Measurements from ENCODE around the gene GARIN3. TPM values are rescaled to one million over a fixed set of nuclear protein-coding genes. Genes with fewer than 3 reads are reported as not detected.
"Not testable (repeated sequence)": the region's sequence is repeated elsewhere in the genome, so short reads cannot be mapped to it uniquely, and the experiment has no call there.

GARIN3 gene
- total RNA-seq, 1 experiment from 2014 or later = not detected

GRCh38 chr5:157214415-157214814 lies 48.4 kb upstream of the GARIN3 start:
- H3K27me3 ChIP-seq (ENCODE audit: insufficient read depth, low read depth) = peaks cover 21% of the 10 kb centered on the region; the same call in 1 of the 2 replicates
- no peaks in the 10 kb centered on the region for H3K36me3 ChIP-seq (ENCODE audit: low read depth)
- no peaks in the 10 kb centered on the region for H4K20me1 ChIP-seq (ENCODE audit: insufficient read depth)
- CTCF ChIA-PET = no interaction called here
- no peaks in the 10 kb centered on the region for H3F3A ChIP-seq (ENCODE audit: insufficient read depth, low read depth)
- no peak overlapping the region for H2AFZ ChIP-seq
- no peak overlapping the region for H3K4me2 ChIP-seq
- H3K9me2 ChIP-seq (ENCODE audit: insufficient read depth) = no peaks in the 10 kb centered on the region
- BruUV-seq (replicated peaks) = no TSS peak
- POLR2A ChIA-PET (ENCODE audit: unreplicated experiment) = no interaction called here
- no peaks in the 10 kb centered on the region for H3K79me2 ChIP-seq (ENCODE audit: low read depth)
- intact Hi-C loops (cut with micrococcal nuclease; ENCODE audit: unreplicated experiment) = no loop called here
- H3K4me1 ChIP-seq (replicated peaks; ENCODE audit: insufficient read depth) = no peaks in the 10 kb centered on the region
- DNase-seq = no peak
- no peak overlapping the region for H3K27ac ChIP-seq
- H3K4me3 ChIP-seq = no peak overlapping the region
- no peaks in the 10 kb centered on the region for H3K9me3 ChIP-seq (ENCODE audit: insufficient read depth, low read depth)
- no peak for TF ChIP-seq EZH2 (IDR thresholded peaks at IDR 0.05; ENCODE audit: low read depth)
- TF ChIP-seq, protein P1, sequence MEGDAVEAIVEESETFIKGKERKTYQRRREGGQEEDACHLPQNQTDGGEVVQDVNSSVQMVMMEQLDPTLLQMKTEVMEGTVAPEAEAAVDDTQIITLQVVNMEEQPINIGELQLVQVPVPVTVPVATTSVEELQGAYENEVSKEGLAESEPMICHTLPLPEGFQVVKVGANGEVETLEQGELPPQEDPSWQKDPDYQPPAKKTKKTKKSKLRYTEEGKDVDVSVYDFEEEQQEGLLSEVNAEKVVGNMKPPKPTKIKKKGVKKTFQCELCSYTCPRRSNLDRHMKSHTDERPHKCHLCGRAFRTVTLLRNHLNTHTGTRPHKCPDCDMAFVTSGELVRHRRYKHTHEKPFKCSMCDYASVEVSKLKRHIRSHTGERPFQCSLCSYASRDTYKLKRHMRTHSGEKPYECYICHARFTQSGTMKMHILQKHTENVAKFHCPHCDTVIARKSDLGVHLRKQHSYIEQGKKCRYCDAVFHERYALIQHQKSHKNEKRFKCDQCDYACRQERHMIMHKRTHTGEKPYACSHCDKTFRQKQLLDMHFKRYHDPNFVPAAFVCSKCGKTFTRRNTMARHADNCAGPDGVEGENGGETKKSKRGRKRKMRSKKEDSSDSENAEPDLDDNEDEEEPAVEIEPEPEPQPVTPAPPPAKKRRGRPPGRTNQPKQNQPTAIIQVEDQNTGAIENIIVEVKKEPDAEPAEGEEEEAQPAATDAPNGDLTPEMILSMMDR (conservative IDR thresholded peaks at IDR 0.05) = no peak

GRCh38 chr5:157213527-157214243 lies 47.6 kb upstream of the GARIN3 start:
- TF ChIP-seq EZH2 (IDR thresholded peaks at IDR 0.05; ENCODE audit: low read depth) = no peak
- TF ChIP-seq, protein P1 (conservative IDR thresholded peaks at IDR 0.05) = no peak
- CTCF ChIA-PET = no interaction called here

DNA sequence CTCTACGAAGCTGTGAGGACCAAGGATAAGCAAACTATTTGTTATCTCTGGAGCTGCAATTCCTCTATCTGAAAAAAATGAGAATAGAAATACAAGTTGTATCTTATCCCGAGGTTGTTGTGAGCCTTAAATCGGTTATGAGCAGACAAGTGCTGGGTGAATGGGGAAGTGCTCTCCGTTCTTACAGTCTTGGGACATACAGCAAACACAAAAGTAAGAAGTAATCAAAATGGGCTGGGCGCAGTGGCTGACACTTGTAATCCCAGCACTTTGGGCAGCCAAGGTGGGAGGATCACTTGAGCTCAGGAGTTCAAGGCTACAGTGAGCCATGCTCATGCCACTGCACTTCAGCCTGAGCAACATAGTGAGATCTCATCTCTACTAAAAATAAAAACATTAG lies 46.2 kb upstream of the GARIN3 start:
- Histone ChIP-seq H3K36me3 (ENCODE audit: low read depth) (no peaks in the 10 kb centered on the region), H3K9me3 (ENCODE audit: insufficient read depth, low read depth) (no peaks in the 10 kb centered on the region), H3K27me3 (ENCODE audit: insufficient read depth, low read depth) (peaks cover 41% of the 10 kb centered on the region), H3F3A (ENCODE audit: insufficient read depth, low read depth) (no peaks in the 10 kb centered on the region), H3K27ac (no peak overlapping the region), H3K79me2 (ENCODE audit: low read depth) (no peaks in the 10 kb centered on the region), H3K4me2 (no peak overlapping the region), H3K4me1 (replicated peaks; ENCODE audit: insufficient read depth) (no peaks in the 10 kb centered on the region), H4K20me1 (ENCODE audit: insufficient read depth) (no peaks in the 10 kb centered on the region), H3K4me3 (no peak overlapping the region), H2AFZ (no peak overlapping the region), H3K9me2 (ENCODE audit: insufficient read depth) (no peaks in the 10 kb centered on the region)
- no TSS peak for BruUV-seq (replicated peaks)
- no peak for TF ChIP-seq EZH2 (IDR thresholded peaks at IDR 0.05; ENCODE audit: low read depth)
- TF ChIP-seq, protein P1 (conservative IDR thresholded peaks at IDR 0.05) = no peak
- DNase-seq = no peak
- intact Hi-C loops (cut with micrococcal nuclease; ENCODE audit: unreplicated experiment) = no loop called here
- ChIA-PET CTCF (interaction anchor here (0.6 kb wide), 1 partner anchor 1840 kb away, joined by 3 read pairs; no protein-coding TSS in a partner anchor), POLR2A (ENCODE audit: unreplicated experiment) (no interaction called here)

More at GRCh38 chr5:157213527-157214243, 47.6 kb upstream of the GARIN3 start:
- Histone ChIP-seq H3K36me3 (ENCODE audit: low read depth) (no peaks in the 10 kb centered on the region), H3K4me3 (no peak overlapping the region), H3K27me3 (ENCODE audit: insufficient read depth, low read depth) (peaks cover 28% of the 10 kb centered on the region), H3K4me2 (no peak overlapping the region), H2AFZ (no peak overlapping the region), H4K20me1 (ENCODE audit: insufficient read depth) (no peaks in the 10 kb centered on the region), H3K9me2 (ENCODE audit: insufficient read depth) (no peaks in the 10 kb centered on the region), H3K27ac (no peak overlapping the region), H3K4me1 (replicated peaks; ENCODE audit: insufficient read depth) (no peaks in the 10 kb centered on the region), H3K9me3 (ENCODE audit: insufficient read depth, low read depth) (no peaks in the 10 kb centered on the region), H3F3A (ENCODE audit: insufficient read depth, low read depth) (no peaks in the 10 kb centered on the region), H3K79me2 (ENCODE audit: low read depth) (no peaks in the 10 kb centered on the region)
- intact Hi-C loops (cut with micrococcal nuclease; ENCODE audit: unreplicated experiment) = no loop called here
- no TSS peak for BruUV-seq (replicated peaks)
- DNase-seq = no peak
- POLR2A ChIA-PET (ENCODE audit: unreplicated experiment) = no interaction called here

DNA sequence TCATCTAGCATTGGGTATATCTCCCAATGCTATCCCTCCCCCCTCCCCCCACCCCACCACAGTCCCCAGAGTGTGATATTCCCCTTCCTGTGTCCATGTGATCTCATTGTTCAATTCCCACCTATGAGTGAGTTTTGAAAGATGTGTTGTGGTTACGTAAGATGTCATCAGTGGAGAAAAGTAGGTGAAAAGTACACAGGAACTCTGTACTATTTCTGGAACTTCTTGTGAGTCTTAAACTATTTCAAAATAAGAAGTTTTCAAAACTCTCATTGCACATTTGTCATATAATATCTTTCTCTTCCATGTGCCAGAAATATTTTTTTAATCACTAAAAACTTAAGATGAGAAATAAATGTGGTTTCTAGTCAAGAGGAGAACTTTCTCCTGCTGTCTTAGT lies 44.6 kb upstream of the GARIN3 start:
- H3K4me1 ChIP-seq (replicated peaks; ENCODE audit: insufficient read depth); H3K79me2 ChIP-seq (ENCODE audit: low read depth); BruUV-seq (replicated peaks); H3K36me3 ChIP-seq (ENCODE audit: low read depth); DNase-seq; H3K4me2 ChIP-seq; H4K20me1 ChIP-seq (ENCODE audit: insufficient read depth); H2AFZ ChIP-seq; H3K9me3 ChIP-seq (ENCODE audit: insufficient read depth, low read depth); H3K9me2 ChIP-seq (ENCODE audit: insufficient read depth); CTCF ChIA-PET; POLR2A ChIA-PET (ENCODE audit: unreplicated experiment); H3K4me3 ChIP-seq; intact Hi-C loops (cut with micrococcal nuclease; ENCODE audit: unreplicated experiment); H3F3A ChIP-seq (ENCODE audit: insufficient read depth, low read depth); H3K27ac ChIP-seq: not testable (repeated sequence)
- H3K27me3 ChIP-seq (ENCODE audit: insufficient read depth, low read depth) = peaks cover 34% of the 10 kb centered on the region

Data from PC-9 (cell line).